HL-60 (cell line): Measurements from ENCODE around the gene NOLC1.

Source experiments
- GABPA ChIP-seq: IDR thresholded peaks from 2 replicates; pipeline ENCODE4 v1.6.1; 2012; ENCODE audit warnings: low read depth
- POLR2AphosphoS5 ChIP-seq: IDR thresholded peaks from 2 replicates; pipeline ENCODE4 v1.6.1; 2012; ENCODE audit warnings: low read depth
- REST ChIP-seq: IDR thresholded peaks from 2 replicates; pipeline ENCODE4 v1.6.1; 2012; ENCODE audit warnings: low read depth; ENCODE audit not compliant: insufficient replicate concordance
- SPI1 ChIP-seq: IDR thresholded peaks from 2 replicates; pipeline ENCODE4 v1.6.1; 2012; ENCODE audit warnings: low read depth, mild to moderate bottlenecking, borderline replicate concordance
- TF ChIP-seq, protein P1 (sequence below): IDR thresholded peaks from one replicate; pipeline ENCODE4 v1.5.1; 2011; ENCODE audit warnings: low read length, control low read depth, inconsistent platforms; ENCODE audit not compliant: insufficient read depth

DNA sequence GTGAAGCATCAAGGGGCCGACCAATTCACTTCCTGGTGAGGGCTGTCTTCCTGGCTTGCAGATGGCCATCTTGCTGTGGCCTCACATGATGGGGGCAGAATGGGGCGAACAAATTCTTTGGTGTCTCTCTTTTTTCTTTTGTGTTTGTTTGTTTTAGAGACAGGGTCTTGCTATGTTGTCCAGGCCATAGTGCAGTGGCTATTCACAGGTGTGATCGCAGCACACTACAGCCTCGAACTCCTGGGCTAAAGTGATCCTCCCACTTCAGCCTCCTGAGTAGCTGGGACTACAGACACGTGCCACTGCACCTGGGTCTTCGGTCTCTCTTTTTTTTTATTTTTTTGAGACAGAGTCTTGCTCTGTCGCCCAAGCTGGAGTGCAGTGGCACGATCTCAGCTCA, 20.1 kb downstream of the NOLC1 start:
- TF ChIP-seq, protein P1, sequence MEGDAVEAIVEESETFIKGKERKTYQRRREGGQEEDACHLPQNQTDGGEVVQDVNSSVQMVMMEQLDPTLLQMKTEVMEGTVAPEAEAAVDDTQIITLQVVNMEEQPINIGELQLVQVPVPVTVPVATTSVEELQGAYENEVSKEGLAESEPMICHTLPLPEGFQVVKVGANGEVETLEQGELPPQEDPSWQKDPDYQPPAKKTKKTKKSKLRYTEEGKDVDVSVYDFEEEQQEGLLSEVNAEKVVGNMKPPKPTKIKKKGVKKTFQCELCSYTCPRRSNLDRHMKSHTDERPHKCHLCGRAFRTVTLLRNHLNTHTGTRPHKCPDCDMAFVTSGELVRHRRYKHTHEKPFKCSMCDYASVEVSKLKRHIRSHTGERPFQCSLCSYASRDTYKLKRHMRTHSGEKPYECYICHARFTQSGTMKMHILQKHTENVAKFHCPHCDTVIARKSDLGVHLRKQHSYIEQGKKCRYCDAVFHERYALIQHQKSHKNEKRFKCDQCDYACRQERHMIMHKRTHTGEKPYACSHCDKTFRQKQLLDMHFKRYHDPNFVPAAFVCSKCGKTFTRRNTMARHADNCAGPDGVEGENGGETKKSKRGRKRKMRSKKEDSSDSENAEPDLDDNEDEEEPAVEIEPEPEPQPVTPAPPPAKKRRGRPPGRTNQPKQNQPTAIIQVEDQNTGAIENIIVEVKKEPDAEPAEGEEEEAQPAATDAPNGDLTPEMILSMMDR: no peak
- no peak for TF ChIP-seq REST
- TF ChIP-seq POLR2AphosphoS5: no peak
- no peak for TF ChIP-seq SPI1
- no peak for TF ChIP-seq GABPA
